WTC11 (cell line): Measurements from ENCODE around the gene FASN. TPM values are rescaled to one million over a fixed set of nuclear protein-coding genes. Genes with fewer than 3 reads are reported as not detected.
A peak's percentile ranks its signal among the peaks of the same experiment; 100 is the strongest.

ENCODE experiments used
- ATAC-seq: fragments of 200-7000 bp; cut with Tn5 transposase; 2 replicates; pipeline ENCODE4 v1.10.0; 2021; ENCODE audit warnings: mild to moderate bottlenecking, moderate library complexity
- CTCF ChIA-PET: fragments of 300-600 bp; sonication (Branson Sonifier 250); formaldehyde crosslinking; loops from one replicate; lab custom pipeline; 2021; ENCODE audit warnings: antibody characterized with exemption; lab: Charles Lee
- POLR2A ChIA-PET: fragments of 350-600 bp; sonication (Branson Sonifier 250); formaldehyde crosslinking; loops from one replicate; lab custom pipeline; 2021; ENCODE audit warnings: antibody characterized with exemption; lab: Charles Lee
- DNase-seq: peaks from one replicate; pipeline ENCODE4 v3.0.0; 2021; ENCODE audit warnings: low spot score
- H3K27ac Mint-ChIP-seq: 2 replicates; pipeline ENCODE4 v1.8.0; 2021; ENCODE audit warnings: mixed read lengths
- H3K27me3 Mint-ChIP-seq: 2 replicates; pipeline ENCODE4 v1.8.0; 2021; ENCODE audit warnings: low read depth, mild to moderate bottlenecking, moderate library complexity, mixed read lengths
- H3K36me3 Mint-ChIP-seq: 2 replicates; pipeline ENCODE4 v1.8.0; 2021; ENCODE audit warnings: mixed read lengths
- H3K4me1 Mint-ChIP-seq: 2 replicates; pipeline ENCODE4 v1.8.0; 2022; ENCODE audit warnings: mixed read lengths
- H3K4me3 Mint-ChIP-seq: 2 replicates; pipeline ENCODE4 v1.8.0; 2021; ENCODE audit warnings: mild to moderate bottlenecking, moderate library complexity, mixed read lengths
- H3K9me3 Mint-ChIP-seq: 2 replicates; pipeline ENCODE4 v1.8.0; 2021; ENCODE audit warnings: mixed read lengths
- ARID4B ChIP-seq: sonication (generic); formaldehyde crosslinking; IDR thresholded peaks from 2 replicates; pipeline ENCODE4 v1.8.0; 2023; ENCODE audit warnings: missing genetic modification reagents, mild to moderate bottlenecking, borderline replicate concordance
- E2F1 ChIP-seq: sonication (generic); formaldehyde crosslinking; IDR thresholded peaks from 2 replicates; pipeline ENCODE4 v1.8.0; 2022; ENCODE audit warnings: mild to moderate bottlenecking, missing genetic modification reagents
- ELF4 ChIP-seq: sonication (generic); formaldehyde crosslinking; IDR thresholded peaks from 2 replicates; pipeline ENCODE4 v1.8.1; 2022; ENCODE audit warnings: low read depth, mild to moderate bottlenecking, moderate library complexity, missing genetic modification reagents
- ESRRA ChIP-seq: sonication (generic); formaldehyde crosslinking; IDR thresholded peaks from 2 replicates; pipeline ENCODE4 v1.8.1; 2022; ENCODE audit warnings: mild to moderate bottlenecking, missing genetic modification reagents, borderline replicate concordance
- FOXJ3 ChIP-seq: sonication (generic); formaldehyde crosslinking; IDR thresholded peaks from 2 replicates; pipeline ENCODE4 v1.9.0; 2021; ENCODE audit warnings: missing genetic modification reagents, mild to moderate bottlenecking, borderline replicate concordance
- FOXP4 ChIP-seq: sonication (generic); formaldehyde crosslinking; IDR thresholded peaks from 2 replicates; pipeline ENCODE4 v1.8.0; 2022; ENCODE audit warnings: mild to moderate bottlenecking, missing genetic modification reagents
- GABPB1 ChIP-seq: sonication (generic); formaldehyde crosslinking; IDR thresholded peaks from 2 replicates; pipeline ENCODE4 v1.8.1; 2023; ENCODE audit warnings: mild to moderate bottlenecking, missing genetic modification reagents
- MXD4 ChIP-seq: fragments of 250-450 bp; sonication (Bioruptor Pico); IDR thresholded peaks from 2 replicates; pipeline ENCODE4 v1.8.0; 2021; ENCODE audit warnings: mild to moderate bottlenecking, moderate library complexity, borderline replicate concordance
- SOX15 ChIP-seq: fragments of 250-450 bp; sonication (Bioruptor Pico); IDR thresholded peaks from 2 replicates; pipeline ENCODE4 v1.9.0; 2021; ENCODE audit warnings: mild to moderate bottlenecking
- SP1 ChIP-seq: sonication (generic); formaldehyde crosslinking; conservative IDR thresholded peaks from 2 replicates; pipeline ENCODE4 v1.8.1; 2022; ENCODE audit warnings: missing genetic modification reagents
- STAT6 ChIP-seq: sonication (generic); formaldehyde crosslinking; conservative IDR thresholded peaks from 2 replicates; pipeline ENCODE4 v1.8.1; 2023; ENCODE audit warnings: mild to moderate bottlenecking, low read depth, missing genetic modification reagents, moderate library complexity
- TCF7 ChIP-seq: sonication (generic); formaldehyde crosslinking; IDR thresholded peaks from 2 replicates; pipeline ENCODE4 v1.8.0; 2022; ENCODE audit warnings: mild to moderate bottlenecking, low read depth, missing genetic modification reagents, moderate library complexity
- TEAD1 ChIP-seq: sonication (generic); formaldehyde crosslinking; IDR thresholded peaks from 2 replicates; pipeline ENCODE4 v1.8.0; 2022; ENCODE audit warnings: mild to moderate bottlenecking, missing genetic modification reagents
- ZBTB21 ChIP-seq: sonication (generic); formaldehyde crosslinking; IDR thresholded peaks from 2 replicates; pipeline ENCODE4 v1.8.1; 2023; ENCODE audit warnings: mild to moderate bottlenecking, missing genetic modification reagents, borderline replicate concordance
- ZNF138 ChIP-seq: sonication (generic); formaldehyde crosslinking; conservative IDR thresholded peaks from 2 replicates; pipeline ENCODE4 v1.8.1; 2022; ENCODE audit warnings: mild to moderate bottlenecking, moderate library complexity, missing genetic modification reagents
- ZNF281 ChIP-seq: sonication (generic); formaldehyde crosslinking; IDR thresholded peaks from 2 replicates; pipeline ENCODE4 v1.8.0; 2023; ENCODE audit warnings: mild to moderate bottlenecking, missing genetic modification reagents
- ZNF532 ChIP-seq: fragments of 250-450 bp; sonication (Bioruptor Pico); IDR thresholded peaks from 2 replicates; pipeline ENCODE4 v1.9.0; 2021; ENCODE audit warnings: mild to moderate bottlenecking, borderline replicate concordance
- ZNF671 ChIP-seq: fragments of 250-450 bp; sonication (Bioruptor Pico); IDR thresholded peaks from 2 replicates; pipeline ENCODE4 v1.8.0; 2021; ENCODE audit warnings: mild to moderate bottlenecking
- total RNA-seq: library from RNA; stranded (reverse); gene quantifications from 3 replicates; pipeline ENCODE4 v1.2.3, GENCODE V29; 2021

Gene FASN
- total RNA-seq, 1 experiment from 2014 or later = 742 TPM

GRCh38 chr17:82051776-82052637 lies 46.0 kb downstream of the FASN start, which contains the start of the genes GPS1 and RFNG:
Gene GPS1 (plus strand): TSS chr17:82051898. CDS start chr17:82051932, 34 bp downstream.
Gene RFNG (minus strand): TSS chr17:82051811. CDS start chr17:82051766, 45 bp downstream.
- ATAC-seq = peak; percentile 63
- POLR2A ChIA-PET = interaction anchor here (0.5 to 1.8 kb wide), 3 partner anchors 15 to 341 kb away, joined by 4 to 6 read pairs (median 5); partner anchors contain the start of gene DCXR
- H3K36me3 Mint-ChIP-seq = peaks cover 13% of the 10 kb centered on the region; the same call in 1 of the 2 replicates
- H3K27ac Mint-ChIP-seq = peak within 1 kb of the TSS; percentile 79
- CTCF ChIA-PET = interaction anchor here (0.5 to 5.8 kb wide), 5 partner anchors 14 to 665 kb away, joined by 3 to 31 read pairs (median 3); partner anchors contain the start of genes DCXR, FASN, FN3KRP and RAC3
- peak; percentile 71 for DNase-seq
- H3K9me3 Mint-ChIP-seq = no peaks in the 10 kb centered on the region
- no peaks in the 10 kb centered on the region for H3K27me3 Mint-ChIP-seq
- peak within 1 kb of the TSS; percentile 89 for H3K4me3 Mint-ChIP-seq
- peaks cover 4% of the 10 kb centered on the region for H3K4me1 Mint-ChIP-seq
- TF ChIP-seq ZNF532 (CRISPR knock-in tag) (no peak), TCF7 (CRISPR knock-in tag) (peak; percentile 31; the same call in 1 of the 2 replicates), E2F1 (CRISPR knock-in tag) (no peak), ZNF138 (CRISPR knock-in tag) (no peak), SOX15 (CRISPR knock-in tag) (no peak), ELF4 (no peak), FOXP4 (CRISPR knock-in tag) (no peak; the same call in 1 of the 2 replicates), STAT6 (CRISPR knock-in tag) (no peak), ZNF671 (CRISPR knock-in tag) (no peak), ZNF281 (CRISPR knock-in tag) (no peak), MXD4 (no peak), TEAD1 (CRISPR knock-in tag) (peak; percentile 36; the same call in 1 of the 2 replicates), ARID4B (CRISPR knock-in tag) (no peak), GABPB1 (no peak; the same call in 1 of the 2 replicates), ESRRA (CRISPR knock-in tag) (no peak), SP1 (CRISPR knock-in tag) (peak; percentile 87), ZBTB21 (CRISPR knock-in tag) (no peak), FOXJ3 (CRISPR knock-in tag) (no peak)
